Islet precursor cell (in vitro differentiated cells): ENCODE measurements around the gene GPR18.

ENCODE experiments used
- DNase-seq: peaks from one replicate; pipeline ENCODE4 v3.0.0-alpha.2; 2018

The GPR18 gene

DNA sequence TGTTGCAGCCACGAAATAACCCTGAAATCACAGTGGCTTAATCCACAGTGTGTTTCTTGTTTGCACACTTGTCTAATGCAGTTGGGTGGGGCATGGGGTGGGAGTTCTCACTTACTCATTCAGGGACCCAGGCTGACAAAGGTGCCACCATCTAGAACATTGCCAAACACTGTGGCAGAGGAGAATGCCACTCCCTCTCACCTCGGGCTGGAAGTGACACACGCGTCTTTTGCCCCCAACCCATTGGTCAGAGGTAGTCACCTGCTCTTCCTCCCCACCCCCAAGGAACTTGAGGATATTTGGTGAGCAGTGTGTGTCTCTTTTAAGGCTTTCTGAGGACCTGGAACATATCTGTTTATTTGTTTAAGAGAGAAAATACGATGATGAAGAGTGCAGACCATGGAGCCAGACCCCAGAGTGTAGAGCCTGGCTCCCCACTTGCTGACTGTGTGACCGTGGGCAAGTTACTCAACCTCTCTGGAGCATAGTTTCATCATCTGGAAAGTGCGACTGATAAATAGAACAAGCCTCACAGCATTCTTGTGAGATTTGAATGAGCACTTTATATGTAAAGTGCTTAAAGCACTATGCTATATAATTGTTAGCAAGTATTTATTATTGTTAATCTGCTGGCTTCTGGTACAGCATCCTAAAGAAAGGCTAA is 31.6 kb upstream of the GPR18 start:
- DNase-seq, result no peak

GRCh38 chr13:99289271-99289670 is 31.1 kb upstream of the GPR18 start:
- no peak for DNase-seq

DNA sequence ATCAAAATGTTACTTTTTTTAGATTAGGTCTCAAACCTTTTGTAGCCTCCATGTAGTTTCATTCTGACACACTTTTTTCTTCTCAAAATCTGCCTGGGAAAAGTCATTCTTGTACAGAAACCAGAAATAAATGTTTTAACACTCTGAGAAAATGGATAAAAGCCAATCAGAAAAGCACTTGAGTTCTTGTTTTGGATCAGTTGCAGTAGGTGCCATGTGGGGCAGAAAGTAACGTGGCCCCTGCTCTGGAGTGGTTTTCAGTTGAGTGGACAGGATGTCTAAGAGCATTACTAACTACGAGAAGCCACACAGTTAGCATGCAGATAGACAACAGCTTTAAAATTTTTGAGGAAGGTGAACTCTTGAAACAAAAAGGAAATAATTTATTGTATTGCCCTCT is 29.9 kb upstream of the GPR18 start:
- no peak for DNase-seq

GRCh38 chr13:99287551-99287950 is 29.4 kb upstream of the GPR18 start:
- DNase-seq, result no peak

GRCh38 chr13:99285432-99286182 is 27.4 kb upstream of the GPR18 start:
- DNase-seq, result no peak

DNA sequence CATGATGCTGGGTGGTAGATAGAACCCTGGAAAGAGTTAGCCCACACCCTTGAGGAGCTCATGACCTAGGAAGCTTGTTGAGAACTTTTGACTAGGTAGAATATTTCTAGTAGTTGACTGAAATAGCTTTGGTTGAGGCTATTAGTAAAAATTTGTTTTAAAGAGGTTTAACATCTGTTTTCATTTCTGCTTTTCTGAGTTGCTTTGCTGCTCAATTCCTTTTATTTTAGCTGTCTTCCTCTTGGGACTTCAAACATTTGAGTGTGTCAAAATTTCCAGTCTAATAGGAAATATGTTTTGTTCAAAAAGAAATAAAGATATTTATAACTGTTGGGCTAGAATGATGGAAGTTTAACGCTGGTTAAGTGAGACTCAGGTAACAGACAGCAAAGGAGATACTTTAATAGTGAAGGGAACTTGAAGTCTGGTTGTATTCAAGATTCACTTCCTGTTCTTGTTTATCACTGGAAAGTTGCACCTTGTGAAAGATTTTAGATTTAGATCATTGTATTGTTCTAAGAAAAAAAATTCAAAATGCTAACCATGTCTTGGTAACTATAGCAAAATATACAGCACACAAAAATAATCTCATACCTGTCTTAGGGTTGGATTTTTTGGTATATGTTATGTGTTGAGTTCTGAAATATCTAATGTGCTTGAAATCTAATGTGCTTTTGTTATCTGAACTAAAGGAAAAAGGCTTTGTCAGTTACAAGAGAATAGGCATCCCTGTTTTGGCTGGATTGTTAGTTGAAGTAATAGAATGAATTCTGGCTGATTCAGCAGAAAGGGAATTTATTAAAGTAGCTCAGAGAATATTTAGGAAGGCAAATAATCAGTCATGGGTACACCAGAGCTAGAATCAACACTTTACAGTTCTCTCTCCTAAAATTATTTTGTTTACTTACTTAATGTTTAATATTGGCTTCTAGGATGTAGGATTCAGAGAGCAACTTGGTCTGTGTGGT is 24.4 kb upstream of the GPR18 start:
- DNase-seq, result no peak

- DNase-seq, result no peak
These were observed 23.7 kb upstream of the GPR18 start for GRCh38 chr13:99281811-99282263.

- no peak for DNase-seq
These were observed 22.0 kb upstream of the GPR18 start for GRCh38 chr13:99280166-99280565.

DNA sequence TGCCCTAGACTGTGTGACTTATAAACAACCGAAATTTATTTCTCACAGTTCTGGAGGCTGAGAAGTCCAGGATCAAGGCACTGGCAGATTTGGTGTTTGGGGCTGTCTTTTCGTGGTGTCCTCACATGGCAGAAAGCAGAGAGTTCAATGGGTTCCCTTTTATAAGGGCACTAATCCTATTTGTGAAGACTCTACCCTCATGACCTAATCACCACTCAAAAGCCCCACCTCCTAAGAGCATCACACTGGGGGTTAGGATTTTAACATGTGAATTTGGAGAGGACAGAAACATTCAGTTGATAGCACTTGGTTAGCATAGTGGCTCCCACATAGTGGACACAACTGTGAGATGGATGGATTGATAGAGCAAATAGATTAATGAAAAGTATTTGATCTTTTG is 21.5 kb upstream of the GPR18 start:
- DNase-seq, result no peak

- no peak for DNase-seq
These were observed 20.7 kb upstream of the GPR18 start for GRCh38 chr13:99278843-99279242.

GRCh38 chr13:99278200-99278599 is 20.0 kb upstream of the GPR18 start:
- no peak for DNase-seq

DNA sequence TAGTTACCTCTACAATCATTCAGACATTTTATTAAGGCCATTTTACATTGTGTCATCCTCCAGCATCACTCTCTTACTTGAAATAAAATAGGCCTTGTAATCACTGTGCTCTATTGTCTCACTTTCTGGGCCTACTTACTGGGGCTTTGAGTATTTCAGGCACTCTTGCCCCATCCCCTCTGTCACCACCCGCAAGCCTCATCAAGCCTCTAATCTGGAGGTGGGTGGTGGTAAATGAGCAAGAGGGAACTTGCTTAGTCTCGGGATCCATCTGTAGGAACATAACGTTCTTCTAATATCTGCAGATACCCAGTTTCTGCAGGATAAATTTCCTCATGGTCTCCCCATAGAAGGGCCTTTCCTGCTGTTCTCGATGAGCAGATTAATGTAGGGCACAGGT is 19.4 kb upstream of the GPR18 start:
- DNase-seq, result no peak

- DNase-seq, result no peak
These were observed 18.5 kb upstream of the GPR18 start for GRCh38 chr13:99276706-99277105.

DNA sequence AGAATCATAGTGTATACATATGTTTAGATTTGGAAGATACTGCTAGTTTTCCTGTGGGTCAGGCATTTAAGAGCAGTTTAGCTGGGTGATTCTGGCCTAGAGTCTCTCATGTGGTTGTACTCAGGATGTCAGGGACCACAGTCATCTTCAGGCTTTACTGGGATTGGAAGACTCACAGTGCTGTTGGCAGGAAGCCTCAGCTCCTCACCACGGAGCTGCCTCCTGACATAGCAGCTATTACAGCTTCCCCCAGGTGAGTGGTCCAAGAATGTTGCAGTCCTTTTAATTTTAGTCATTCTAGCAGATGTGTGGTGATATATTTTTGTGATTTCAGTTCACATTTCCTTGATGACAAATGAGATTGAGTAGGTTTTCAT is 16.9 kb upstream of the GPR18 start:
- no peak for DNase-seq

GRCh38 chr13:99273128-99273527 is 14.9 kb upstream of the GPR18 start:
- DNase-seq, result no peak

GRCh38 chr13:99272481-99272880 is 14.3 kb upstream of the GPR18 start:
- no peak for DNase-seq

DNA sequence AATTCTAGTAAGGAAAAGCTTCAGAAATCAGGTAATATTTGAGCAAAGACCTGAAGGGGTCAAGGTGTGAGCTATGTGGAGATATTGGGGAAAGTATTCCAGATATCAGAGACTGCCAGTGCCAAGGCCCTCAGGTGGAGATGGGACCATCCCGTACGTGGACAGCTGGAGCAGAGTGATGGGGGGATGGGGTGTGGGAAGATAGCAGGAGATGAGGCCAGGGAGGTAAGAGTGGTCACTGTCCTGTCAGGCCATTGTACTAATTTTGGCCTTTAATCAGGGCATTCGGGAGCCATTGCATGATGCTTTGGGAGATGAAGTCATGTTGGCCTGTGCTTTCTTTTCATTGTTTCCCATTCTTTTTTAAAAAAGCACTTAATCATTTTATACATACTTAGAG is 13.1 kb upstream of the GPR18 start:
- no peak for DNase-seq

GRCh38 chr13:99270518-99270917 is 12.3 kb upstream of the GPR18 start:
- no peak for DNase-seq

- DNase-seq, result no peak
These were observed 11.6 kb upstream of the GPR18 start for GRCh38 chr13:99269627-99270241.

- no peak for DNase-seq
These were observed 10.6 kb upstream of the GPR18 start for GRCh38 chr13:99268822-99269221.

- no peak for DNase-seq
These were observed 9.7 kb upstream of the GPR18 start for GRCh38 chr13:99267927-99268326.

DNA sequence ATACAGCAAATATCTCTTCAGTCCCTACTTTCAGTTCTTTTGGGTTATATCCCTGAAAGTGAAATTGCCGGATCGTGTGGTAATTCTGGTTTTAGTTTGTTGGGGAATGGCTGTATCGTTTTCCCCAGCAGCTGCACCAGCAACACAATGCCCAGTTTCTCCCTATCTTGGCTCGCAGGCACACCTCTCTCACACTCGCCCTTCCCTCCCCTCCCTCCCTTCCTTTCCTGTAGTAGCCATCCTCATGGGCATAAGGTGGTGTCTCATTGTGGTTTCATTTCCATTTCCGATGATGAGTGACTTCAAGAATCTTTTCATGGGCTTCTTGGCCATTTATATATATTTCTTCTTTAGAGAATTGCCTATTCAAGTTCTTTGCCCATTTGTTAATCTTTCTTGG is 8.6 kb upstream of the GPR18 start:
- no peak for DNase-seq

GRCh38 chr13:99265821-99266426 is 7.7 kb upstream of the GPR18 start:
- DNase-seq, result no peak
